ENCODE data around the gene MARCKS. TPM values are rescaled to one million over a fixed set of nuclear protein-coding genes. Genes with fewer than 3 reads are reported as not detected.

The MARCKS gene
- total and polyA plus RNA-seq, 2 experiments from 2014 or later, result 105 to 210 TPM

DNA sequence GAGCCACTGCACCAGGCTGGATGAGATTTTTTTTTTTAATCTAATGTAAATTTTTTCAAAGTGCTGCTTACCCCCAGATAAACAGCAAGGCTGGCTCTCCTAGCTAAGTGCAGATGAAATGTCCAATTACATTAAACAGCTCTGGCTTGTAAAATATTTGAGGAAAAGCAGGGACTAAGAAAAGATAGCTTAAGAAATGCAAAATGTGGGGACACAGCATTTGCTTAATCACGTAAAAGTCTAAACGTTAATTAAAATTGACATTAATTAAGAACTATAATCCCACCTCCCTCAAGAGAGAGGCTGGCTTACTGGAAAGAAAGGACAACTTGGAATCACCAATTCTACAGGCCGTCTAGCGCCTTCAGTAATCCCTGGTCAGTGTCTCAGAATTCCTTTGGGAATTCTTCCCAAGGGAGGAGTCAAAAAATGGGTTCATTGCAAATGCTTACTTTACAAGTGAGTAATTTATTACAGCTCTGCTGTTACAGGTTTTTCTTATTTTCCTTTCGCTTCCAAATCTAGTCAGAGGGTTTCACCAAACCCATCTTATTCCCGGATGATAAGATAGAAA lies 13.6 kb upstream of the MARCKS start:
- Histone ChIP-seq H3K9me3 (ENCODE audit: low read depth) (no peaks in the 10 kb centered on the region), H2AFZ (no peak overlapping the region), H3K79me2 (ENCODE audit: insufficient read depth) (no peaks in the 10 kb centered on the region), H3F3A (ENCODE audit: insufficient read depth) (peaks cover 9% of the 10 kb centered on the region; the same call in 1 of the 2 replicates), H3K9ac (no peak overlapping the region), H3K4me2 (ENCODE audit: unreplicated experiment) (no peak overlapping the region), H3K27me3 (replicated peaks; ENCODE audit: insufficient read depth) (no peaks in the 10 kb centered on the region), H3K4me1 (ENCODE audit: insufficient read depth) (peaks cover 11% of the 10 kb centered on the region), H3K27ac (no peak overlapping the region), H4K20me1 (ENCODE audit: insufficient read depth) (no peaks in the 10 kb centered on the region), H3K9me2 (ENCODE audit: insufficient read depth) (no peaks in the 10 kb centered on the region), H3K4me3 (no peak overlapping the region), H3K36me3 (ENCODE audit: low read depth) (no peaks in the 10 kb centered on the region)
- 95 to 97% methylated on average over 6 of the region's 6 CpGs for WGBS, 2 experiments (ENCODE audit: low coverage in 1 of 2, low lambda C conversion rate in 2 of 2, missing lambda C conversion rate in 2 of 2)
- no peak for DNase-seq
- TF ChIP-seq EZH2 (IDR thresholded peaks at IDR 0.05; ENCODE audit: insufficient read depth, poor library complexity, severe bottlenecking) (no peak), EZH2phosphoT487 (IDR thresholded peaks at IDR 0.05; ENCODE audit: insufficient read depth, low read depth) (no peak)
- in situ Hi-C loops (cut with MboI), result no loop called here

DNA sequence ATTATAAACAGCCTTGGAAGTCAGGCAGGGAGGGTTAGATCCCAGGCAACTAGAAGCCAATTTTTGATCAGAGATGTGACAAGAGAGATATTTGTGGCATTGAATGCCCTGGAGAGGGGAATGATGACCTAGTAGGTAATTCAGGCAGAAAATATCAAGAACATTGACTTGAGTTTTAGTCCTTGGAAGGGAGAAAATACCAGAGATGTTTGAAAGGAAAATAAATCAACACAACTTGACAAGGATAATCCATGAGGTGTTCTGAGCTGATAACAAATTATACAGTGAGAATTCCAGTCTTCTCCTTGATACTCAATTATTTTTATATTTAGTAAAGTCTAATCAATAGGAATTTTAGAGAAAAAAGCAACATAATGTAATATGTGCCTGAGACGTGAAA lies 10.6 kb upstream of the MARCKS start:
- H3K36me3 ChIP-seq (ENCODE audit: low read depth), result no peaks in the 10 kb centered on the region
- DNase-seq, result no peak
- H3K9ac ChIP-seq, result no peak overlapping the region
- TF ChIP-seq EZH2phosphoT487 (IDR thresholded peaks at IDR 0.05; ENCODE audit: insufficient read depth, low read depth) (no peak), EZH2 (IDR thresholded peaks at IDR 0.05; ENCODE audit: insufficient read depth, poor library complexity, severe bottlenecking) (no peak)
- H3K4me2 ChIP-seq (ENCODE audit: unreplicated experiment), result no peak overlapping the region
- WGBS, 2 experiments (ENCODE audit: low coverage in 1 of 2, low lambda C conversion rate in 2 of 2, missing lambda C conversion rate in 2 of 2), result 96 to 100% methylated on average over 1 of the region's 1 CpG
- no peaks in the 10 kb centered on the region for H3K79me2 ChIP-seq (ENCODE audit: insufficient read depth)
- H3K9me3 ChIP-seq (ENCODE audit: low read depth), result no peaks in the 10 kb centered on the region
- H3K27ac ChIP-seq, result no peak overlapping the region
- peaks cover 11% of the 10 kb centered on the region for H3K4me1 ChIP-seq (ENCODE audit: insufficient read depth)
- no peaks in the 10 kb centered on the region for H3K27me3 ChIP-seq (replicated peaks; ENCODE audit: insufficient read depth)
- H3F3A ChIP-seq (ENCODE audit: insufficient read depth), result peaks cover 9% of the 10 kb centered on the region; the same call in 1 of the 2 replicates
- no peak overlapping the region for H3K4me3 ChIP-seq
- in situ Hi-C loops (cut with MboI), result no loop called here
- H3K9me2 ChIP-seq (ENCODE audit: insufficient read depth), result no peaks in the 10 kb centered on the region
- H4K20me1 ChIP-seq (ENCODE audit: insufficient read depth), result no peaks in the 10 kb centered on the region
- H2AFZ ChIP-seq, result no peak overlapping the region

DNA sequence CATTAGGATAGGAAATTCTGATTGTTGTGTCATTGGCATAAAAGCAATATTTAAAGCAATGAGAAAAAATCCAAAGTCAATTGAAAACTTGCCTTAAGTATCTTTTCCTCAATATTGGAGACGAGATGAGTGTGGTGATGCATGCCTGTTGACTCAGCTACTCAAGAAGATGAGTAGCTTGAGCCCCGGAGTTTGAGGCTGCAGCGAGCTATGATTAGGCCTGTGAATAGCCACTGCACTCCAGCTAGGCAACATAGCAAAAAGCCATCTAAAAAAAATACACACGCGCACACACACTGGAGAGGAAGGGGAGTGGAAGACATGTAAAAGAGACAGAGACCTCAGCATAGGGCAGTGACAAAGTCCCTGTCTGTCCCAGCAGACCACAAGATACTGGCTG lies 9.7 kb upstream of the MARCKS start:
- TF ChIP-seq EZH2 (IDR thresholded peaks at IDR 0.05; ENCODE audit: insufficient read depth, poor library complexity, severe bottlenecking), result no peak
- TF ChIP-seq EZH2phosphoT487 (IDR thresholded peaks at IDR 0.05; ENCODE audit: insufficient read depth, low read depth), result no peak
- Histone ChIP-seq H4K20me1 (ENCODE audit: insufficient read depth) (no peaks in the 10 kb centered on the region), H3K27ac (no peak overlapping the region), H2AFZ (no peak overlapping the region), H3F3A (ENCODE audit: insufficient read depth) (peaks cover 9% of the 10 kb centered on the region; the same call in 1 of the 2 replicates), H3K9me2 (ENCODE audit: insufficient read depth) (no peaks in the 10 kb centered on the region), H3K4me3 (no peak overlapping the region), H3K27me3 (replicated peaks; ENCODE audit: insufficient read depth) (no peaks in the 10 kb centered on the region), H3K36me3 (ENCODE audit: low read depth) (no peaks in the 10 kb centered on the region), H3K9ac (no peak overlapping the region), H3K4me1 (ENCODE audit: insufficient read depth) (peaks cover 4% of the 10 kb centered on the region), H3K79me2 (ENCODE audit: insufficient read depth) (no peaks in the 10 kb centered on the region), H3K9me3 (ENCODE audit: low read depth) (no peaks in the 10 kb centered on the region), H3K4me2 (ENCODE audit: unreplicated experiment) (no peak overlapping the region)
- in situ Hi-C loops (cut with MboI), result no loop called here
- DNase-seq, result peak; percentile 85
- WGBS, 2 experiments (ENCODE audit: low coverage in 1 of 2, low lambda C conversion rate in 2 of 2, missing lambda C conversion rate in 2 of 2), result 39 to 42% methylated on average over 5 of the region's 5 CpGs

DNA sequence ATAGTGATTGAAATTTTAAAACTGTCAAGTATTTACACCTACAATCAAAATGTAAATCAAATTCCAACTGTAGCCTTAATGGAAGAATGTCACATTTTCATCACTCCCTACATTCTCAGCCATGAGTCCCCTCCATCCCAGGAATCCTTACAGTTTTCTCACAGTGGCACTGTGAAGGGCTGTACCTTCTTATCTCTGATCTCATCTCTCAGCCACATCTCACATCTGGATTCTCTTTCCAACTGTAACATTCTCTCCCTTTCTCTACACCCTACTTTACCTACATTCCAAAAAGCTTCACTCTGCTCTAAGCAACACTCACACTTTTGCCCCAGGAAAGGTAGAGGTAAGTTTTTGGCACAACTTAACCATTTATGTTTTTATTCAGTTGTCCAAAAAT lies 8.9 kb upstream of the MARCKS start:
- in situ Hi-C loops (cut with MboI), result no loop called here
- Histone ChIP-seq H3K9me3 (ENCODE audit: low read depth) (no peaks in the 10 kb centered on the region), H2AFZ (no peak overlapping the region), H3K9me2 (ENCODE audit: insufficient read depth) (no peaks in the 10 kb centered on the region), H3K79me2 (ENCODE audit: insufficient read depth) (no peaks in the 10 kb centered on the region), H3K27me3 (replicated peaks; ENCODE audit: insufficient read depth) (no peaks in the 10 kb centered on the region), H3K4me2 (ENCODE audit: unreplicated experiment) (no peak overlapping the region), H3K4me1 (ENCODE audit: insufficient read depth) (no peaks in the 10 kb centered on the region; the same call in 1 of the 2 replicates), H3F3A (ENCODE audit: insufficient read depth) (peaks cover 9% of the 10 kb centered on the region; the same call in 1 of the 2 replicates), H3K9ac (no peak overlapping the region), H3K4me3 (no peak overlapping the region), H3K27ac (no peak overlapping the region), H3K36me3 (ENCODE audit: low read depth) (no peaks in the 10 kb centered on the region), H4K20me1 (ENCODE audit: insufficient read depth) (no peaks in the 10 kb centered on the region)
- DNase-seq, result no peak
- TF ChIP-seq EZH2 (IDR thresholded peaks at IDR 0.05; ENCODE audit: insufficient read depth, poor library complexity, severe bottlenecking), result no peak

DNA sequence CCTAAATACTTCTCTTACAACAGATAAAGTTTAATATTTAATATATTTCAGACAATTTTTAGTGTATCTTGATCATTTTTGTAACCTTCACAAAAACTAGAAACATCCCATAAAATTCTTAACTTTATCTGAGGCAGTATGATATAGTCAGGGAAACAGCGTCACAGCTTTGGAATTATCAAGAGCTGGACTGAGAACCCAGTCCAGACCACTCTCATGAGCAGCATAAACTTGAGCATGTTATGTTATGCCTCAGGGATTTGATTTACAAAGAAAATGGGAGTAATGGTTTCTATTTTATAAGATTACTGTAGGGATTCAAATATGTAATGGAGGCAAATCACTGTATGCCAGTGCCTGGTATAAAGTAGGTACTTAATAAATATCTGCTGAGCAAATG lies 8.3 kb upstream of the MARCKS start:
- 100% methylated on average over 1 of the region's 1 CpG for WGBS, 2 experiments (ENCODE audit: low coverage in 1 of 2, low lambda C conversion rate in 2 of 2, missing lambda C conversion rate in 2 of 2)
- in situ Hi-C loops (cut with MboI), result no loop called here
- Histone ChIP-seq H4K20me1 (ENCODE audit: insufficient read depth) (no peaks in the 10 kb centered on the region), H2AFZ (no peak overlapping the region), H3K9me2 (ENCODE audit: insufficient read depth) (no peaks in the 10 kb centered on the region), H3K36me3 (ENCODE audit: low read depth) (no peaks in the 10 kb centered on the region), H3K27ac (no peak overlapping the region), H3K4me3 (no peak overlapping the region), H3K79me2 (ENCODE audit: insufficient read depth) (no peaks in the 10 kb centered on the region), H3K27me3 (replicated peaks; ENCODE audit: insufficient read depth) (no peaks in the 10 kb centered on the region), H3K9me3 (ENCODE audit: low read depth) (no peaks in the 10 kb centered on the region), H3K9ac (no peak overlapping the region), H3K4me2 (ENCODE audit: unreplicated experiment) (no peak overlapping the region), H3K4me1 (ENCODE audit: insufficient read depth) (no peaks in the 10 kb centered on the region; the same call in 1 of the 2 replicates), H3F3A (ENCODE audit: insufficient read depth) (peaks cover 10% of the 10 kb centered on the region; the same call in 1 of the 2 replicates)
- no peak for DNase-seq
- TF ChIP-seq EZH2phosphoT487 (IDR thresholded peaks at IDR 0.05; ENCODE audit: insufficient read depth, low read depth) (no peak), EZH2 (IDR thresholded peaks at IDR 0.05; ENCODE audit: insufficient read depth, poor library complexity, severe bottlenecking) (no peak)
